CD8-positive, alpha-beta memory T cell (primary cell): ENCODE data around the gene PTRH2. TPM values are rescaled to one million over a fixed set of nuclear protein-coding genes. Genes with fewer than 3 reads are reported as not detected.

ENCODE experiments used
- CTCF ChIA-PET: fragments of 350-600 bp; sonication (Branson Sonifier 250); formaldehyde crosslinking; loops from one replicate; lab custom pipeline; 2021; ENCODE audit warnings: antibody characterized with exemption; lab: Charles Lee
- POLR2A ChIA-PET: fragments of 350-600 bp; sonication (Branson Sonifier 250); formaldehyde crosslinking; loops from one replicate; lab custom pipeline; 2021; ENCODE audit warnings: antibody characterized with exemption; lab: Charles Lee
- DNase-seq, 5 donors: peaks; one replicate each; pipeline versions ENCODE4 v3.0.0 to v3.0.0-alpha.2; 2020 to 2022; ENCODE audit warnings: mixed read lengths in 1 of 5
- H3K27ac ChIP-seq: one replicate; pipeline ENCODE4 v1.7.0; 2013; ENCODE audit warnings: low read depth, mild to moderate bottlenecking, low read length, moderate library complexity
- H3K27me3 ChIP-seq: 2 replicates; pipeline ENCODE4 v1.7.0; 2013; ENCODE audit warnings: low read length, mild to moderate bottlenecking; ENCODE audit not compliant: insufficient read depth, poor library complexity, severe bottlenecking
- H3K36me3 ChIP-seq: 2 replicates; pipeline ENCODE4 v1.7.0; 2013; ENCODE audit warnings: mild to moderate bottlenecking, low read length, moderate library complexity; ENCODE audit not compliant: insufficient read depth
- H3K4me1 ChIP-seq: 2 replicates; pipeline ENCODE4 v1.7.0; 2013; ENCODE audit warnings: mild to moderate bottlenecking, low read length, moderate library complexity; ENCODE audit not compliant: insufficient read depth
- H3K4me3 ChIP-seq: 2 replicates; pipeline ENCODE4 v1.7.0; 2013; ENCODE audit warnings: mild to moderate bottlenecking, low read length
- H3K9me3 ChIP-seq: 2 replicates; pipeline ENCODE4 v1.7.0; 2013; ENCODE audit warnings: mild to moderate bottlenecking, low read length
- H3K27ac Mint-ChIP-seq, 8 donors: one replicate each; pipeline ENCODE4 v1.8.0; 2020 to 2021; ENCODE audit warnings: mixed read lengths in 8 of 8, mild to moderate bottlenecking in 6 of 8, inconsistent platforms in 3 of 8, moderate library complexity in 3 of 8
- H3K27me3 Mint-ChIP-seq, 2 donors: one replicate each; pipeline ENCODE4 v1.8.0; 2020 to 2021; ENCODE audit warnings: mixed read lengths in 2 of 2, mild to moderate bottlenecking in 1 of 2, moderate library complexity in 1 of 2
- H3K36me3 Mint-ChIP-seq, 3 donors: one replicate each; pipeline ENCODE4 v1.8.0; 2020 to 2021; ENCODE audit warnings: mixed read lengths in 3 of 3, inconsistent platforms in 1 of 3, mild to moderate bottlenecking in 1 of 3
- H3K4me1 Mint-ChIP-seq, 3 donors: one replicate each; pipeline ENCODE4 v1.8.0; 2020 to 2021; ENCODE audit warnings: mixed read lengths in 3 of 3, inconsistent platforms in 1 of 3, mild to moderate bottlenecking in 1 of 3
- H3K4me3 Mint-ChIP-seq, 7 donors: one replicate each; pipeline ENCODE4 v1.8.0; 2020 to 2021; ENCODE audit warnings: mixed read lengths in 7 of 7, mild to moderate bottlenecking in 6 of 7, moderate library complexity in 4 of 7, inconsistent platforms in 2 of 7
- H3K9me3 Mint-ChIP-seq, 5 donors: one replicate each; pipeline ENCODE4 v1.8.0; 2020 to 2022; ENCODE audit warnings: mixed read lengths in 5 of 5, mild to moderate bottlenecking in 3 of 5, moderate library complexity in 2 of 5, inconsistent platforms in 1 of 5
- polyA plus RNA-seq: library from polyadenylated mRNA; unstranded; fragments of 300-500 nt; fragmentation: Illumina TruSeq; gene quantifications from one replicate; pipeline ENCODE4 v1.2.3, GENCODE V29; 2021
- total RNA-seq, 2 experiments: library from RNA; stranded (reverse); gene quantifications; one replicate each; pipeline ENCODE4 v1.2.3, GENCODE V29; 2021

PTRH2 gene
- total and polyA plus RNA-seq, 3 experiments from 2014 or later = 15.9 to 43.6 (median 38.5) TPM

GRCh38 chr17:59683283-59683682, 23.9 kb downstream of the PTRH2 start:
- ChIA-PET CTCF (interaction anchor here (1.3 kb wide), 1 partner anchor 354 kb away, joined by 3 read pairs; no protein-coding TSS in a partner anchor), POLR2A (interaction anchor here (0.5 kb wide), 1 partner anchor 150 kb away, joined by 9 read pairs; no protein-coding TSS in a partner anchor)
- H3K4me3 Mint-ChIP-seq = no peak overlapping the region
- Histone ChIP-seq H3K9me3 (no peaks in the 10 kb centered on the region), H3K36me3 (peaks cover 65% of the 10 kb centered on the region), H3K4me3 (no peak overlapping the region), H3K4me1 (no peaks in the 10 kb centered on the region), H3K27me3 (no peaks in the 10 kb centered on the region), H3K27ac (no peak overlapping the region)
- peaks cover 7 to 11% (median 9%) of the 10 kb centered on the region in 3 donors for H3K4me1 Mint-ChIP-seq
- peak overlapping the region in 1 of 8 donors; percentile 3 for H3K27ac Mint-ChIP-seq
- no peaks in the 10 kb centered on the region for H3K9me3 Mint-ChIP-seq
- DNase-seq = no peak
- no peaks in the 10 kb centered on the region for H3K27me3 Mint-ChIP-seq
- peaks cover 0 to 93% (median 21%) of the 10 kb centered on the region in 3 donors for H3K36me3 Mint-ChIP-seq

- peaks cover 0 to 92% (median 22%) of the 10 kb centered on the region in 3 donors for H3K36me3 Mint-ChIP-seq
- DNase-seq = no peak
Observed at GRCh38 chr17:59680314-59680713, 26.9 kb downstream of the PTRH2 start.

GRCh38 chr17:59678918-59679317, 28.3 kb downstream of the PTRH2 start:
- H3K4me3 ChIP-seq = no peak overlapping the region
- Mint-ChIP-seq H3K27me3 (no peaks in the 10 kb centered on the region), H3K36me3 (peaks cover 0 to 93% (median 22%) of the 10 kb centered on the region in 3 donors), H3K4me3 (no peak overlapping the region), H3K9me3 (no peaks in the 10 kb centered on the region), H3K4me1 (no peaks in the 10 kb centered on the region), H3K27ac (no peak overlapping the region)
- ChIA-PET CTCF (interaction anchor here (0.7 to 1.3 kb wide), 2 partner anchors 23 to 30 kb away, joined by 3 read pairs; no protein-coding TSS in a partner anchor), POLR2A (no interaction called here)
- no peaks in the 10 kb centered on the region for H3K27me3 ChIP-seq
- H3K4me1 ChIP-seq = no peaks in the 10 kb centered on the region
- H3K36me3 ChIP-seq = peaks cover 86% of the 10 kb centered on the region
- no peak overlapping the region for H3K27ac ChIP-seq
- no peak for DNase-seq
- H3K9me3 ChIP-seq = no peaks in the 10 kb centered on the region

More at GRCh38 chr17:59680314-59680713, 26.9 kb downstream of the PTRH2 start:
- H3K4me1 Mint-ChIP-seq = no peaks in the 10 kb centered on the region
- H3K27ac Mint-ChIP-seq = no peak overlapping the region
- H3K27me3 Mint-ChIP-seq = no peaks in the 10 kb centered on the region
- no peaks in the 10 kb centered on the region for H3K27me3 ChIP-seq
- H3K4me1 ChIP-seq = no peaks in the 10 kb centered on the region
- H3K9me3 Mint-ChIP-seq = no peaks in the 10 kb centered on the region
- H3K36me3 ChIP-seq = peaks cover 79% of the 10 kb centered on the region
- H3K4me3 Mint-ChIP-seq = no peak overlapping the region
- CTCF ChIA-PET = no interaction called here
- POLR2A ChIA-PET = no interaction called here
- H3K9me3 ChIP-seq = no peaks in the 10 kb centered on the region
- H3K27ac ChIP-seq = no peak overlapping the region
- no peak overlapping the region for H3K4me3 ChIP-seq

- Histone ChIP-seq H3K9me3 (no peaks in the 10 kb centered on the region), H3K27me3 (no peaks in the 10 kb centered on the region), H3K4me1 (no peaks in the 10 kb centered on the region), H3K4me3 (no peak overlapping the region), H3K27ac (no peak overlapping the region), H3K36me3 (peaks cover 73% of the 10 kb centered on the region)
- no peaks in the 10 kb centered on the region for H3K9me3 Mint-ChIP-seq
- H3K4me1 Mint-ChIP-seq = peaks cover under 1 to 2% (median under 1%) of the 10 kb centered on the region in 3 donors
- H3K27me3 Mint-ChIP-seq = no peaks in the 10 kb centered on the region
- no peak overlapping the region for H3K4me3 Mint-ChIP-seq
- POLR2A ChIA-PET = no interaction called here
- no peak for DNase-seq
- H3K36me3 Mint-ChIP-seq = peaks cover 0 to 86% (median 12%) of the 10 kb centered on the region in 3 donors
- CTCF ChIA-PET = no interaction called here
- H3K27ac Mint-ChIP-seq = peak overlapping the region in 5 of 8 donors; percentile 15 to 84 (median 71)
Observed at GRCh38 chr17:59676716-59677115, 30.5 kb downstream of the PTRH2 start.

GRCh38 chr17:59675231-59675630, 32.0 kb downstream of the PTRH2 start:
- Histone ChIP-seq H3K4me3 (no peak overlapping the region), H3K36me3 (peaks cover 70% of the 10 kb centered on the region), H3K27me3 (no peaks in the 10 kb centered on the region), H3K27ac (no peak overlapping the region), H3K4me1 (no peaks in the 10 kb centered on the region), H3K9me3 (no peaks in the 10 kb centered on the region)
- no peak for DNase-seq
- Mint-ChIP-seq H3K4me1 (peaks cover 7 to 15% (median 9%) of the 10 kb centered on the region in 3 donors), H3K9me3 (no peaks in the 10 kb centered on the region), H3K36me3 (peaks cover 0 to 85% (median 9%) of the 10 kb centered on the region in 3 donors), H3K4me3 (no peak overlapping the region), H3K27ac (peak overlapping the region in 2 of 8 donors; percentile 26 to 29), H3K27me3 (no peaks in the 10 kb centered on the region)
- CTCF ChIA-PET = no interaction called here
- POLR2A ChIA-PET = interaction anchor here (0.6 to 1.2 kb wide), 2 partner anchors 9 to 219 kb away, joined by 3 read pairs; no protein-coding TSS in a partner anchor

GRCh38 chr17:59671386-59671785, 35.8 kb downstream of the PTRH2 start:
- peaks cover 8 to 25% (median 13%) of the 10 kb centered on the region in 3 donors for H3K4me1 Mint-ChIP-seq
- POLR2A ChIA-PET = interaction anchor here (0.5 kb wide), 1 partner anchor 52 kb away, joined by 3 read pairs; no protein-coding TSS in a partner anchor
- H3K27me3 ChIP-seq = no peaks in the 10 kb centered on the region
- no peaks in the 10 kb centered on the region for H3K9me3 ChIP-seq
- H3K27ac ChIP-seq = no peak overlapping the region
- DNase-seq = no peak
- no peak overlapping the region for H3K4me3 ChIP-seq
- no peaks in the 10 kb centered on the region for H3K4me1 ChIP-seq
- CTCF ChIA-PET = no interaction called here
- no peaks in the 10 kb centered on the region for H3K27me3 Mint-ChIP-seq
- H3K36me3 Mint-ChIP-seq = peaks cover 0 to 87% (median 4%) of the 10 kb centered on the region in 3 donors
- no peak overlapping the region for H3K4me3 Mint-ChIP-seq
- H3K9me3 Mint-ChIP-seq = no peaks in the 10 kb centered on the region
- peak overlapping the region in 7 of 8 donors; percentile 46 to 82 (median 76) for H3K27ac Mint-ChIP-seq
- H3K36me3 ChIP-seq = peaks cover 61% of the 10 kb centered on the region

- DNase-seq = no peak
- Histone ChIP-seq H3K4me1 (no peaks in the 10 kb centered on the region), H3K9me3 (no peaks in the 10 kb centered on the region), H3K36me3 (peaks cover 60% of the 10 kb centered on the region), H3K4me3 (no peak overlapping the region), H3K27me3 (no peaks in the 10 kb centered on the region), H3K27ac (no peak overlapping the region)
- Mint-ChIP-seq H3K4me1 (peaks cover 8 to 25% (median 13%) of the 10 kb centered on the region in 3 donors), H3K4me3 (no peak overlapping the region), H3K27ac (peak overlapping the region; percentile 28 to 84 (median 50)), H3K9me3 (no peaks in the 10 kb centered on the region), H3K36me3 (peaks cover 0 to 88% (median 6%) of the 10 kb centered on the region in 3 donors), H3K27me3 (no peaks in the 10 kb centered on the region)
- ChIA-PET CTCF (interaction anchor here (2.0 kb wide), 1 partner anchor 9 kb away, joined by 4 read pairs; no protein-coding TSS in a partner anchor), POLR2A (no interaction called here)
Observed at GRCh38 chr17:59669944-59670343, 37.3 kb downstream of the PTRH2 start.

- Mint-ChIP-seq H3K27ac (peak overlapping the region in 5 of 8 donors; percentile 3 to 56 (median 46)), H3K27me3 (no peaks in the 10 kb centered on the region), H3K4me3 (no peak overlapping the region), H3K36me3 (peaks cover 0 to 88% (median 4%) of the 10 kb centered on the region in 3 donors), H3K4me1 (peaks cover 8 to 25% (median 13%) of the 10 kb centered on the region in 3 donors), H3K9me3 (no peaks in the 10 kb centered on the region)
- ChIA-PET CTCF (interaction anchor here (2.0 kb wide), 1 partner anchor 8 kb away, joined by 4 read pairs; no protein-coding TSS in a partner anchor), POLR2A (no interaction called here)
- H3K4me1 ChIP-seq = no peaks in the 10 kb centered on the region
- H3K9me3 ChIP-seq = no peaks in the 10 kb centered on the region
- H3K4me3 ChIP-seq = no peak overlapping the region
- H3K27me3 ChIP-seq = no peaks in the 10 kb centered on the region
- peaks cover 60% of the 10 kb centered on the region for H3K36me3 ChIP-seq
- no peak overlapping the region for H3K27ac ChIP-seq
- DNase-seq = no peak
Observed at GRCh38 chr17:59669411-59669810, 37.8 kb downstream of the PTRH2 start.
